ENCODE measurements around the gene PSMB1.

PSMB1 gene

GRCh38 chr6:170552765-170553533, at the start of gene PSMB1:
TSS of gene PSMB1 (minus strand) at chr6:170553307. CDS start at chr6:170553242, 65 bp downstream.
- peak; percentile 72 for DNase-seq

GRCh38 chr6:170597278-170597677, 44.2 kb upstream of the PSMB1 start:
- no peak for DNase-seq

GRCh38 chr6:170596426-170596825, 43.3 kb upstream of the PSMB1 start:
- no peak for DNase-seq

- no peak for DNase-seq
Observed at GRCh38 chr6:170590725-170591124, 37.6 kb upstream of the PSMB1 start.

- no peak for DNase-seq
Observed at GRCh38 chr6:170584954-170585498, 31.9 kb upstream of the PSMB1 start.

- DNase-seq, result peak; percentile 89
Observed at GRCh38 chr6:170584181-170584953, 31.3 kb upstream of the PSMB1 start, which contains the start of gene PDCD2. TSS of gene PDCD2 (minus strand) at chr6:170584637. CDS start at chr6:170584581, 56 bp downstream.

- DNase-seq, result no peak
Observed at GRCh38 chr6:170583756-170584180, 30.7 kb upstream of the PSMB1 start.

- no peak for DNase-seq
Observed at GRCh38 chr6:170578909-170579308, 25.8 kb upstream of the PSMB1 start.

GRCh38 chr6:170575250-170575649, 22.1 kb upstream of the PSMB1 start:
- no peak for DNase-seq

GRCh38 chr6:170572704-170573466, 19.8 kb upstream of the PSMB1 start:
- DNase-seq, result no peak

GRCh38 chr6:170564936-170565530, 11.9 kb upstream of the PSMB1 start:
- DNase-seq, result no peak

GRCh38 chr6:170561555-170561954, 8.4 kb upstream of the PSMB1 start:
- no peak for DNase-seq

- DNase-seq, result no peak
Observed at GRCh38 chr6:170555305-170555704, 2.2 kb upstream of the PSMB1 start.

- DNase-seq, result no peak
Observed at GRCh38 chr6:170554796-170555137, 1.7 kb upstream of the PSMB1 start.

GRCh38 chr6:170554013-170554795, 1.1 kb upstream of the PSMB1 start, which contains the start of gene TBP:
TSS of gene TBP (plus strand) at chr6:170554369. CDS start at chr6:170557030, 2,661 bp downstream.
- DNase-seq, result peak; percentile 96

- DNase-seq, result no peak
Observed at GRCh38 chr6:170553534-170554012, 466 bp upstream of the PSMB1 start.

GRCh38 chr6:170545405-170545804, 7.7 kb downstream of the PSMB1 start:
- DNase-seq, result no peak

- DNase-seq, result no peak
Observed at GRCh38 chr6:170542031-170542719, 10.9 kb downstream of the PSMB1 start.

- DNase-seq, result no peak
Observed at GRCh38 chr6:170537329-170537728, 15.8 kb downstream of the PSMB1 start.

GRCh38 chr6:170536671-170537070, 16.4 kb downstream of the PSMB1 start:
- DNase-seq, result no peak

GRCh38 chr6:170535004-170535403, 18.1 kb downstream of the PSMB1 start:
- no peak for DNase-seq

Data from activated gamma-delta T cell treated with Interleukin-2 at 50 U/mL for 16 hours (primary cell).